Activated T-cell treated with anti-CD3 and anti-CD28 coated beads, Interleukin-2, amount 50 U/mL, for 4 hours (primary cell): ENCODE results near the gene PRCP. TPM values are rescaled to one million over a fixed set of nuclear protein-coding genes. Genes with fewer than 3 reads are reported as not detected.

ENCODE experiments used
- ATAC-seq, 2 donors: fragments of 200-7000 bp; cut with Tn5 transposase; one replicate each; pipeline ENCODE4 v1.10.0; 2021
- DNase-seq: peaks from one replicate; pipeline ENCODE4 v3.0.0-alpha.2; 2020
- H3K27me3 Mint-ChIP-seq: one replicate; pipeline ENCODE4 v1.8.0; 2021; ENCODE audit warnings: low read depth, mixed read lengths
- H3K36me3 Mint-ChIP-seq: one replicate; pipeline ENCODE4 v1.8.0; 2022; ENCODE audit warnings: mixed read lengths; ENCODE audit not compliant: insufficient read depth
- H3K4me1 Mint-ChIP-seq: one replicate; pipeline ENCODE4 v1.8.0; 2021; ENCODE audit warnings: low read depth, mixed read lengths
- H3K4me3 Mint-ChIP-seq: one replicate; pipeline ENCODE4 v1.8.0; 2021; ENCODE audit warnings: mild to moderate bottlenecking, moderate library complexity, mixed read lengths
- H3K9me3 Mint-ChIP-seq: one replicate; pipeline ENCODE4 v1.8.0; 2021; ENCODE audit warnings: mixed read lengths
- total RNA-seq, 3 donors: library from RNA; stranded (reverse); gene quantifications; one replicate each; pipeline ENCODE4 v1.2.1, GENCODE V29; 2021

PRCP gene
- total RNA-seq, 3 donors from 2014 or later, result 11.8 to 15.5 (median 13.8) TPM

- ATAC-seq, result no peak
- H3K9me3 Mint-ChIP-seq, result no peaks in the 10 kb centered on the region
- H3K27me3 Mint-ChIP-seq, result no peaks in the 10 kb centered on the region
- no peak overlapping the region for H3K4me3 Mint-ChIP-seq
- no peak for DNase-seq
- H3K36me3 Mint-ChIP-seq, result peaks cover 26% of the 10 kb centered on the region
- no peaks in the 10 kb centered on the region for H3K4me1 Mint-ChIP-seq
Observed at GRCh38 chr11:82845356-82846353, 54.6 kb downstream of the PRCP start.

- H3K36me3 Mint-ChIP-seq, result peaks cover 32% of the 10 kb centered on the region
- H3K4me1 Mint-ChIP-seq, result no peaks in the 10 kb centered on the region
- DNase-seq (no peak), ATAC-seq (no peak)
- no peaks in the 10 kb centered on the region for H3K27me3 Mint-ChIP-seq
- H3K9me3 Mint-ChIP-seq, result no peaks in the 10 kb centered on the region
- H3K4me3 Mint-ChIP-seq, result no peak overlapping the region
Observed at GRCh38 chr11:82843057-82843795, 57.0 kb downstream of the PRCP start.

GRCh38 chr11:82842019-82842418, 58.2 kb downstream of the PRCP start:
- Mint-ChIP-seq H3K4me3 (no peak overlapping the region), H3K36me3 (peaks cover 34% of the 10 kb centered on the region), H3K27me3 (no peaks in the 10 kb centered on the region)

GRCh38 chr11:82837650-82838049, 62.6 kb downstream of the PRCP start:
- no peak for ATAC-seq
- no peaks in the 10 kb centered on the region for H3K27me3 Mint-ChIP-seq
- no peak overlapping the region for H3K4me3 Mint-ChIP-seq
- H3K4me1 Mint-ChIP-seq, result no peaks in the 10 kb centered on the region
- H3K9me3 Mint-ChIP-seq, result no peaks in the 10 kb centered on the region
- no peak for DNase-seq
- H3K36me3 Mint-ChIP-seq, result peaks cover 54% of the 10 kb centered on the region

More at GRCh38 chr11:82842019-82842418, 58.2 kb downstream of the PRCP start:
- no peak for ATAC-seq
- Mint-ChIP-seq H3K9me3 (no peaks in the 10 kb centered on the region), H3K4me1 (no peaks in the 10 kb centered on the region)
- DNase-seq, result no peak

GRCh38 chr11:82832983-82833382, 67.2 kb downstream of the PRCP start:
- DNase-seq (no peak), ATAC-seq (no peak)
- Mint-ChIP-seq H3K4me3 (no peak overlapping the region), H3K4me1 (no peaks in the 10 kb centered on the region), H3K9me3 (no peaks in the 10 kb centered on the region), H3K27me3 (no peaks in the 10 kb centered on the region), H3K36me3 (peaks cover 46% of the 10 kb centered on the region)

- no peaks in the 10 kb centered on the region for H3K27me3 Mint-ChIP-seq
- H3K36me3 Mint-ChIP-seq, result peaks cover 39% of the 10 kb centered on the region
- H3K9me3 Mint-ChIP-seq, result no peaks in the 10 kb centered on the region
- H3K4me1 Mint-ChIP-seq, result no peaks in the 10 kb centered on the region
- DNase-seq (no peak), ATAC-seq (no peak)
- H3K4me3 Mint-ChIP-seq, result no peak overlapping the region
Observed at GRCh38 chr11:82831364-82831763, 68.9 kb downstream of the PRCP start.

- DNase-seq (no peak), ATAC-seq (no peak)
- no peaks in the 10 kb centered on the region for H3K9me3 Mint-ChIP-seq
- H3K4me3 Mint-ChIP-seq, result no peak overlapping the region
- no peaks in the 10 kb centered on the region for H3K27me3 Mint-ChIP-seq
- no peaks in the 10 kb centered on the region for H3K4me1 Mint-ChIP-seq
- H3K36me3 Mint-ChIP-seq, result peaks cover 38% of the 10 kb centered on the region
Observed at GRCh38 chr11:82830746-82831145, 69.5 kb downstream of the PRCP start.

GRCh38 chr11:82829101-82829500, 71.1 kb downstream of the PRCP start:
- no peak overlapping the region for H3K4me3 Mint-ChIP-seq
- H3K36me3 Mint-ChIP-seq, result peaks cover 38% of the 10 kb centered on the region
- H3K9me3 Mint-ChIP-seq, result no peaks in the 10 kb centered on the region
- DNase-seq, result no peak
- no peak for ATAC-seq
- no peaks in the 10 kb centered on the region for H3K27me3 Mint-ChIP-seq
- no peaks in the 10 kb centered on the region for H3K4me1 Mint-ChIP-seq

GRCh38 chr11:82828472-82828871, 71.8 kb downstream of the PRCP start:
- DNase-seq (no peak), ATAC-seq (no peak)
- Mint-ChIP-seq H3K4me1 (no peaks in the 10 kb centered on the region), H3K9me3 (no peaks in the 10 kb centered on the region), H3K36me3 (peaks cover 34% of the 10 kb centered on the region), H3K4me3 (no peak overlapping the region), H3K27me3 (no peaks in the 10 kb centered on the region)

- Mint-ChIP-seq H3K9me3 (no peaks in the 10 kb centered on the region), H3K4me1 (no peaks in the 10 kb centered on the region), H3K36me3 (peaks cover 24% of the 10 kb centered on the region), H3K4me3 (no peak overlapping the region), H3K27me3 (no peaks in the 10 kb centered on the region)
- DNase-seq, result no peak
- ATAC-seq, result no peak
Observed at GRCh38 chr11:82826526-82826925, 73.7 kb downstream of the PRCP start.

GRCh38 chr11:82823647-82824619, 76.3 kb downstream of the PRCP start:
- peaks cover 18% of the 10 kb centered on the region for H3K36me3 Mint-ChIP-seq
- H3K27me3 Mint-ChIP-seq, result no peaks in the 10 kb centered on the region
- no peaks in the 10 kb centered on the region for H3K4me1 Mint-ChIP-seq
- no peaks in the 10 kb centered on the region for H3K9me3 Mint-ChIP-seq
- no peak overlapping the region for H3K4me3 Mint-ChIP-seq
- DNase-seq, result no peak
- ATAC-seq, result no peak

- H3K4me3 Mint-ChIP-seq, result no peak overlapping the region
- H3K9me3 Mint-ChIP-seq, result no peaks in the 10 kb centered on the region
- no peaks in the 10 kb centered on the region for H3K4me1 Mint-ChIP-seq
- peaks cover 3% of the 10 kb centered on the region for H3K36me3 Mint-ChIP-seq
- no peak for DNase-seq
- H3K27me3 Mint-ChIP-seq, result peaks cover 12% of the 10 kb centered on the region
- ATAC-seq, result no peak
Observed at GRCh38 chr11:82818409-82819043, 81.7 kb downstream of the PRCP start.

- H3K9me3 Mint-ChIP-seq, result no peaks in the 10 kb centered on the region
- DNase-seq (no peak), ATAC-seq (no peak)
Observed at GRCh38 chr11:82815406-82815805, 84.8 kb downstream of the PRCP start.

More at GRCh38 chr11:82815406-82815805, 84.8 kb downstream of the PRCP start:
- H3K36me3 Mint-ChIP-seq, result no peaks in the 10 kb centered on the region
- no peak overlapping the region for H3K4me3 Mint-ChIP-seq
- H3K27me3 Mint-ChIP-seq, result peaks cover 12% of the 10 kb centered on the region
- no peaks in the 10 kb centered on the region for H3K4me1 Mint-ChIP-seq
